GM19463 (cell line): ENCODE results near the gene KSR2.

ENCODE experiments used
- ATAC-seq: cut with Tn5 transposase; IDR thresholded peaks from one replicate; pipeline ENCODE4 v1.9.1; 2021; ENCODE audit warnings: mild to moderate bottlenecking, moderate library complexity; ENCODE audit not compliant: unreplicated experiment

Gene KSR2

GRCh38 chr12:117430246-117430645 is 538.5 kb downstream of the KSR2 start:
- ATAC-seq = no peak

GRCh38 chr12:117427211-117427610 is 541.6 kb downstream of the KSR2 start:
- no peak for ATAC-seq

GRCh38 chr12:117421987-117422386 is 546.8 kb downstream of the KSR2 start:
- no peak for ATAC-seq

GRCh38 chr12:117421068-117421752 is 547.6 kb downstream of the KSR2 start:
- ATAC-seq = no peak

GRCh38 chr12:117417004-117417403 is 551.8 kb downstream of the KSR2 start:
- no peak for ATAC-seq

GRCh38 chr12:117412465-117413188 is 556.2 kb downstream of the KSR2 start:
- ATAC-seq = no peak

GRCh38 chr12:117409286-117409685 is 559.5 kb downstream of the KSR2 start:
- no peak for ATAC-seq

GRCh38 chr12:117408161-117408791 is 560.5 kb downstream of the KSR2 start:
- ATAC-seq = no peak

- no peak for ATAC-seq
Observed at GRCh38 chr12:117404940-117405339, 563.9 kb downstream of the KSR2 start.

GRCh38 chr12:117404203-117404853 is 564.5 kb downstream of the KSR2 start:
- ATAC-seq = no peak

GRCh38 chr12:117403586-117404139 is 565.1 kb downstream of the KSR2 start:
- ATAC-seq = no peak
